GM12875 (cell line): ENCODE data around the gene BABAM2.

Experiments
- H3K4me3 ChIP-seq: one replicate; pipeline ENCODE4 v1.5.1; 2011; ENCODE audit warnings: low read depth, low read length, control low read depth
- TF ChIP-seq, protein P1 (sequence below): IDR thresholded peaks from 2 replicates; pipeline ENCODE4 v1.5.1; 2011; ENCODE audit warnings: low read depth, mild to moderate bottlenecking, control low read depth, inconsistent platforms, low read length, moderate library complexity, borderline replicate concordance; ENCODE audit not compliant: insufficient read depth

Gene BABAM2

GRCh38 chr2:28136556-28136955 lies 246.0 kb downstream of the BABAM2 start:
- no peak overlapping the region for H3K4me3 ChIP-seq
- TF ChIP-seq, protein P1, sequence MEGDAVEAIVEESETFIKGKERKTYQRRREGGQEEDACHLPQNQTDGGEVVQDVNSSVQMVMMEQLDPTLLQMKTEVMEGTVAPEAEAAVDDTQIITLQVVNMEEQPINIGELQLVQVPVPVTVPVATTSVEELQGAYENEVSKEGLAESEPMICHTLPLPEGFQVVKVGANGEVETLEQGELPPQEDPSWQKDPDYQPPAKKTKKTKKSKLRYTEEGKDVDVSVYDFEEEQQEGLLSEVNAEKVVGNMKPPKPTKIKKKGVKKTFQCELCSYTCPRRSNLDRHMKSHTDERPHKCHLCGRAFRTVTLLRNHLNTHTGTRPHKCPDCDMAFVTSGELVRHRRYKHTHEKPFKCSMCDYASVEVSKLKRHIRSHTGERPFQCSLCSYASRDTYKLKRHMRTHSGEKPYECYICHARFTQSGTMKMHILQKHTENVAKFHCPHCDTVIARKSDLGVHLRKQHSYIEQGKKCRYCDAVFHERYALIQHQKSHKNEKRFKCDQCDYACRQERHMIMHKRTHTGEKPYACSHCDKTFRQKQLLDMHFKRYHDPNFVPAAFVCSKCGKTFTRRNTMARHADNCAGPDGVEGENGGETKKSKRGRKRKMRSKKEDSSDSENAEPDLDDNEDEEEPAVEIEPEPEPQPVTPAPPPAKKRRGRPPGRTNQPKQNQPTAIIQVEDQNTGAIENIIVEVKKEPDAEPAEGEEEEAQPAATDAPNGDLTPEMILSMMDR: no peak

DNA sequence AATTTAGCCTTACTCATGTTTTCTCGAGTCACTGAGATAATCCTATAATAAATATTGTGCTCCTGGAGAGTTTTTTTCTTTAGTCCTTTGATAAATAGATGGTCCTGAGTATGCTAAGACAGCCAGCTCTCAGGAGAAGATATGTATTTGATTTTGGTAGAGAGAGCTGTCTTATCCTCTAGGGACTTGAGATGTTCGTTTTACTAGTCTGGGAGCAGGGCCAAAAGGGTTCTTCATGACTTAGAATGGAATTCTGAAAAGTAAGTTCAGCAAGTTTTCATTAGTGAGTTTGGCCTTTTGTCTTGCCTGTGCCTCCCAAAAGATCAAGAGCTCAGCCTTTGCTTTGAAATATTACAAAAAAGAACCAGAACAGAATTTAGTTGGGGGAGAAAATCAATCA lies 246.7 kb downstream of the BABAM2 start:
- H3K4me3 ChIP-seq: no peak overlapping the region
- TF ChIP-seq, protein P1: no peak

DNA sequence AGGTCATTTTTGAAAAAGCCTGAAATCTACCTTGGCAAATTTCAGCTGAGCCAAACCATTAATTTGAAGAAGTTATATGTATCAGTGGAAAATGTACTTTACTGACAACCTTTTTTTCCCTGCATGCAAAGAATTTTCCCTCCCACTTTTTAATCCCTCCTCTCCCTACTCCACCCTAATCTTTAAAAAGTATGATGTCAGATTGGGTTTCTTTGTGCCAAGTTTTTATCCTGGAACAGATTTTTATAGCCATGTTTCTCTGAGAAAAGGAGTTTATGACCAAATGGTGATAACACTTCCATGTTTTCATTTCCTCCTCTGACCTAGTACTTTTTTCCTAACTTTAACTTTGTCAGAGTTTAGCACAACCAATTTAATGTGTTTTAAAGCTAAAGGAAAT lies 251.9 kb downstream of the BABAM2 start:
- TF ChIP-seq, protein P1: no peak
- H3K4me3 ChIP-seq: no peak overlapping the region

DNA sequence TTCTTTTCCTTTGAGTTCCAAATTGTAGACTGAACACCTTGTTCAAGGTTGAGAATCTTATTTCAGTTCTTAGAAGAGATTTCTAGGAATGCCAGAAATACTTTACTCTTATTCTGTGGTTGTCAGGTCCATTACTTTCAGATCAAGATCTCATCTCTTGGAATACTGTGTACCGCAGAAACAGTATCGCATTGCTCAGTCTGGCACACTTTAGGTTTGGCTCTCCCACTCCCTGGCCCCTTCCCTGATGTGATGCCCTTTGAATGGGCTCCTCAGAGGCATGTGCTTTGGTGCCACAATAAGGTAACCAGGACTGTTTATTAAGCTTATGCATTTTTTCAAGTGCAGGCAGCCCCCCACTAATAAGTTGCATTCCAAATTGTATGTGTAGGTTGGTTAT lies 257.5 kb downstream of the BABAM2 start:
- H3K4me3 ChIP-seq: no peak overlapping the region
- TF ChIP-seq, protein P1: no peak

- no peak overlapping the region for H3K4me3 ChIP-seq
- TF ChIP-seq, protein P1: no peak
Observed at GRCh38 chr2:28148566-28148965, 258.0 kb downstream of the BABAM2 start.

- H3K4me3 ChIP-seq: no peak overlapping the region
- TF ChIP-seq, protein P1: no peak
Observed at GRCh38 chr2:28150236-28150915, 259.8 kb downstream of the BABAM2 start.

GRCh38 chr2:28150994-28151393 lies 260.5 kb downstream of the BABAM2 start:
- H3K4me3 ChIP-seq: no peak overlapping the region
- TF ChIP-seq, protein P1: no peak
